Immature natural killer cell (primary cell): ENCODE measurements around the gene GFM2. TPM values are rescaled to one million over a fixed set of nuclear protein-coding genes. Genes with fewer than 3 reads are reported as not detected.
A peak's percentile ranks its signal among the peaks of the same experiment; 100 is the strongest.
"Not testable (repeated sequence)": the region's sequence is repeated elsewhere in the genome, so short reads cannot be mapped to it uniquely, and the experiment has no call there.

ENCODE experiments used
- DNase-seq, 3 donors: peaks; one replicate each; pipeline ENCODE4 v3.0.0; 2022; ENCODE audit warnings: mixed read lengths in 1 of 3
- H3K27ac Mint-ChIP-seq, 6 donors: one replicate each; pipeline ENCODE4 v1.8.0; 2020; ENCODE audit warnings: mixed read lengths in 6 of 6, mild to moderate bottlenecking in 5 of 6, inconsistent platforms in 4 of 6, moderate library complexity in 3 of 6
- H3K27me3 Mint-ChIP-seq, 3 donors: one replicate each; pipeline ENCODE4 v1.8.0; 2020 to 2021; ENCODE audit warnings: low read depth in 3 of 3, mild to moderate bottlenecking in 3 of 3, mixed read lengths in 3 of 3, moderate library complexity in 3 of 3, inconsistent platforms in 1 of 3
- H3K36me3 Mint-ChIP-seq, 3 donors: one replicate each; pipeline ENCODE4 v1.8.0; 2020; ENCODE audit warnings: mixed read lengths in 3 of 3, inconsistent platforms in 2 of 3, mild to moderate bottlenecking in 2 of 3
- H3K4me1 Mint-ChIP-seq, 2 donors: one replicate each; pipeline ENCODE4 v1.8.0; 2020; ENCODE audit warnings: inconsistent platforms in 2 of 2, mild to moderate bottlenecking in 2 of 2, mixed read lengths in 2 of 2, moderate library complexity in 1 of 2
- H3K4me3 Mint-ChIP-seq, 5 donors: one replicate each; pipeline ENCODE4 v1.8.0; 2020; ENCODE audit warnings: mild to moderate bottlenecking in 5 of 5, mixed read lengths in 5 of 5, inconsistent platforms in 3 of 5, moderate library complexity in 3 of 5
- H3K9me3 Mint-ChIP-seq, 6 donors: one replicate each; pipeline ENCODE4 v1.8.0; 2020; ENCODE audit warnings: mild to moderate bottlenecking in 6 of 6, mixed read lengths in 6 of 6, inconsistent platforms in 4 of 6, moderate library complexity in 3 of 6
- polyA plus RNA-seq, 3 donors: library from polyadenylated mRNA; unstranded; fragments of 300-500 nt; fragmentation: Illumina TruSeq; gene quantifications; one replicate each; pipeline ENCODE4 v1.2.3, GENCODE V29; 2021

GFM2 gene
- polyA plus RNA-seq, 3 donors from 2014 or later: 7.4 to 13.6 (median 7.5) TPM

GRCh38 chr5:74684900-74685851 lies 81.7 kb downstream of the GFM2 start, which contains the start of gene HEXB:
Gene HEXB, plus strand, starts transcription at chr5:74685233. Its CDS starts 28 bp downstream, at chr5:74685261.
- Mint-ChIP-seq H3K9me3 (no peaks in the 10 kb centered on the region), H3K4me3 (peak within 1 kb of the TSS; percentile 83 to 89 (median 84)), H3K4me1 (peaks cover 24 to 31% of the 10 kb centered on the region in 2 donors), H3K27me3 (peaks cover 0 to 12% (median 2%) of the 10 kb centered on the region in 3 donors), H3K27ac (peak within 1 kb of the TSS; percentile 51 to 90 (median 82)), H3K36me3 (peaks cover 0 to 13% (median 0%) of the 10 kb centered on the region in 3 donors)
- peak; percentile 80 to 81 (median 81) for DNase-seq

DNA sequence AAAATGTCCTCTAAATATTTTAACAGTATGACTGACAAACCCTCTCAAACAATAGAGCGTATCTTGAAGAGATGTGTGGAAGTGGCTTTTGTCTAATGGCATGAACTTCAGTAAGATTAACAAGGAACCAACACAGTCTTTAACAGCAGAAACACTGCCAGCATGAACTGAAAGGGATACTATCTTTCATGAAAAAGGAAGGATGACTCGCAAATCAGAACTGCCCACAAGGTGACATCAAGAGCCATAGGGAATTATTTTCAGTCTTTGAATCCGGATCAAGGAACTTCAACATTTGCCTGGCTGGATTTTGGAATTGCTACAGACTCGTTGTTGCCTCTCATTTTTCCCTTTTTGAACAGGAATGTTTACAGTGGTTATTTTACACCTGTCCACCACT lies 87.0 kb downstream of the GFM2 start:
- DNase-seq: no peak
- peaks cover 0 to 6% of the 10 kb centered on the region in 2 donors for H3K4me1 Mint-ChIP-seq
- no peaks in the 10 kb centered on the region for H3K9me3 Mint-ChIP-seq
- no peak overlapping the region for H3K27ac Mint-ChIP-seq
- peaks cover 2 to 18% (median 4%) of the 10 kb centered on the region in 3 donors for H3K27me3 Mint-ChIP-seq
- no peaks in the 10 kb centered on the region for H3K36me3 Mint-ChIP-seq
- no peak overlapping the region for H3K4me3 Mint-ChIP-seq

DNA sequence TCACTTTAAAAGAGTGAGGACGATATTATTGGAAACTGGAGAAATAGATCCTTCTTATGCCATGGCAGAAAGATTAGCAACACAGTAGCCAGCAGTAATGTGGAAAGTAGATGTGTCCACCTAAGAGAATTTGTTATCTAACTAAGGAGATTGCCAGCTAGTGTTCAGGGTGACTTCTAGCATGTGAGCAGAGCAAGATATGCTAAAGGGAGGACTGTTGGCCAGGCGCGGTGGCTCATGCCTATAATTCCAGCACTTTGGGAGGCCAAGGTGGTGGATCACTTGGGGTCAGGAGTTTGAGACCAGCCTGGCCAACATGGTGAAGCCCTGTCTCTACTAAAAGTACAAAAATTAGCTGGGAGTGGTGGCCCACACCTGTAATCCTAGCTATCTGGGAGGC lies 87.6 kb downstream of the GFM2 start:
- DNase-seq, H3K27ac Mint-ChIP-seq, H3K4me3 Mint-ChIP-seq, H3K9me3 Mint-ChIP-seq, H3K4me1 Mint-ChIP-seq, H3K36me3 Mint-ChIP-seq: not testable (repeated sequence)
- peaks cover 2 to 17% (median 4%) of the 10 kb centered on the region in 3 donors for H3K27me3 Mint-ChIP-seq

- H3K27ac Mint-ChIP-seq, H3K36me3 Mint-ChIP-seq, H3K4me1 Mint-ChIP-seq, H3K4me3 Mint-ChIP-seq, DNase-seq, H3K27me3 Mint-ChIP-seq, H3K9me3 Mint-ChIP-seq: not testable (repeated sequence)
Observed at GRCh38 chr5:74678123-74678522, 88.8 kb downstream of the GFM2 start.

- not testable (repeated sequence) for H3K36me3 Mint-ChIP-seq, H3K4me3 Mint-ChIP-seq, H3K9me3 Mint-ChIP-seq, H3K4me1 Mint-ChIP-seq, H3K27me3 Mint-ChIP-seq, H3K27ac Mint-ChIP-seq, DNase-seq
Observed at GRCh38 chr5:74676466-74676865, 90.5 kb downstream of the GFM2 start.

DNA sequence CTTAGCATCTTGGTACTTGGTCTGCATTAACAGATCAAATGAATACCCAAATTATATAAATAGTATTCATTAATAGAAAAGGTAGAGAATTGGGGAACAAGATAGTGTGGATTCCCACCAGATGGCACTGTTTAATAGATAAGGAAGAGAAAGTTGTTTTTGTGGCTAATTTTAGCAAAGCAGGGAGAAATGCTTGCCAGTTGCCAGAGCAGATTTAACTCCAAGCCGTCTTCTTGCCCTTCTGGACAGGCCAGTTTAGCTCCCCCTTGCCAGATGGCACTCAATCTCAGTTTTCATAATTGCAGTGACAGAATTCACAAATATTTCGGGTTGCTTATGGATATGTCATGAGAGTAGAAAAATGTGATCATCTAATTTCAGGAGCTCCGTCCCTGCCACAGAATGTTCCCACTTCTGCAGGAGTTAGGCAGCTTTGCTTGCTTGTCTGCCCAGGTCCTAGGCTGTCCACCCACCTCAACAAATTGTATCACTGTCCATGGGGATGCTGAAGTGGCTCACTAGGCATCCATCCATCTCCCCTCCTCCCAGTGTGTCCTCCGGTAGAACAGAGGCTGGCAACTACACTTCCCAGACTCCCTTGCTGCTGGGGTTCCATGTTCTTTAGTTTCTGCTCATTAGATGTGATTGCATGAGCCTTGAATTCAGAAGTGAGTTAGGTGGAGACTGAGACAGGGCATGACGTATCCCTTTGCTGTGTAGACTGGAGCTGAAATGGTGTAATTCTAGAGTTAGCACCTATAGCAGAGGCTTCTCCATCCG lies 93.7 kb downstream of the GFM2 start:
- DNase-seq: peak in 2 of 3 donors; percentile 12 to 19
- no peaks in the 10 kb centered on the region for H3K9me3 Mint-ChIP-seq
- no peaks in the 10 kb centered on the region for H3K4me1 Mint-ChIP-seq
- H3K27ac Mint-ChIP-seq: no peak overlapping the region
- peaks cover 2 to 8% (median 3%) of the 10 kb centered on the region in 3 donors for H3K27me3 Mint-ChIP-seq
- no peak overlapping the region for H3K4me3 Mint-ChIP-seq
- no peaks in the 10 kb centered on the region for H3K36me3 Mint-ChIP-seq

GRCh38 chr5:74672215-74672877 lies 94.6 kb downstream of the GFM2 start:
- Mint-ChIP-seq H3K27me3 (peaks cover 2 to 8% (median 3%) of the 10 kb centered on the region in 3 donors), H3K4me3 (no peak overlapping the region), H3K27ac (no peak overlapping the region), H3K36me3 (no peaks in the 10 kb centered on the region), H3K9me3 (no peaks in the 10 kb centered on the region), H3K4me1 (no peaks in the 10 kb centered on the region)
- DNase-seq: no peak

Other genes starting within 250 kb of the GFM2 start
- gene ENC1, start 126.4 kb downstream of the GFM2 start, polyA plus RNA-seq: 10 to 100 TPM in 2 of 3 donors, 1 to 10 TPM in 1; 5.4 to 17.2 (median 12.7) TPM
- gene HEXB, start 81.9 kb downstream of the GFM2 start, polyA plus RNA-seq: 100 to 1,000 TPM; 122 to 199 (median 128) TPM
- 10 to 100 TPM; 23.8 to 55.2 (median 39.1) TPM for gene NSA2, start 132 bp upstream of the GFM2 start, polyA plus RNA-seq
- 10 to 100 TPM in 1 of 3 donors, 1 to 10 TPM in 2; 2.2 to 13.8 (median 6.8) TPM for gene FAM169A, start 99.3 kb upstream of the GFM2 start, polyA plus RNA-seq